HEK293 (cell line): ENCODE measurements around the gene FRAT2.

Source experiments
- BCL11B ChIP-seq: fragments of 450-650 bp; formaldehyde crosslinking; IDR thresholded peaks from 2 replicates; pipeline ENCODE4 v1.5.1; 2016; ENCODE audit warnings: low read depth, missing biosample characterization, missing genetic modification characterization
- FEZF1 ChIP-seq: fragments of 450-650 bp; formaldehyde crosslinking; IDR thresholded peaks from 2 replicates; pipeline ENCODE4 v1.5.1; 2016; ENCODE audit warnings: missing biosample characterization, missing genetic modification characterization
- KLF1 ChIP-seq: fragments of 450-650 bp; formaldehyde crosslinking; IDR thresholded peaks from 2 replicates; pipeline ENCODE4 v1.5.1; 2016; ENCODE audit warnings: missing biosample characterization, missing genetic modification characterization
- MYNN ChIP-seq: fragments of 450-650 bp; formaldehyde crosslinking; IDR thresholded peaks from 2 replicates; pipeline ENCODE4 v1.5.1; 2016; ENCODE audit warnings: missing biosample characterization, missing genetic modification characterization, borderline replicate concordance
- OVOL3 ChIP-seq: fragments of 450-650 bp; formaldehyde crosslinking; IDR thresholded peaks from 2 replicates; pipeline ENCODE4 v1.5.1; 2016; ENCODE audit warnings: missing biosample characterization, missing genetic modification characterization
- PRDM1 ChIP-seq: fragments of 450-650 bp; formaldehyde crosslinking; IDR thresholded peaks from 2 replicates; pipeline ENCODE4; 2016; ENCODE audit warnings: missing biosample characterization, missing genetic modification characterization
- REPIN1 ChIP-seq: fragments of 450-650 bp; formaldehyde crosslinking; IDR thresholded peaks from 2 replicates; pipeline ENCODE4 v1.5.1; 2017; ENCODE audit warnings: missing biosample characterization, missing genetic modification characterization, low read depth
- SALL2 ChIP-seq: fragments of 450-650 bp; formaldehyde crosslinking; IDR thresholded peaks from 2 replicates; pipeline ENCODE4 v1.5.0; 2017; ENCODE audit warnings: missing biosample characterization, mild to moderate bottlenecking, missing genetic modification characterization, borderline replicate concordance
- ZBTB10 ChIP-seq: fragments of 450-650 bp; formaldehyde crosslinking; IDR thresholded peaks from 2 replicates; pipeline ENCODE4 v1.5.1; 2016; ENCODE audit warnings: missing biosample characterization, missing genetic modification characterization
- ZBTB20 ChIP-seq: fragments of 450-650 bp; formaldehyde crosslinking; IDR thresholded peaks from 2 replicates; pipeline ENCODE4 v1.5.1; 2016; ENCODE audit warnings: missing biosample characterization, missing genetic modification characterization
- ZFP3 ChIP-seq: fragments of 450-650 bp; formaldehyde crosslinking; IDR thresholded peaks from 2 replicates; pipeline ENCODE4 v1.5.1; 2016; ENCODE audit warnings: low read depth, missing biosample characterization, missing genetic modification characterization
- ZIC2 ChIP-seq: fragments of 450-650 bp; formaldehyde crosslinking; IDR thresholded peaks from 2 replicates; pipeline ENCODE4 v1.5.1; 2016; ENCODE audit warnings: missing biosample characterization, missing genetic modification characterization
- ZNF10 ChIP-seq: fragments of 450-650 bp; formaldehyde crosslinking; IDR thresholded peaks from 2 replicates; pipeline ENCODE4 v1.5.1; 2017; ENCODE audit warnings: missing biosample characterization, missing genetic modification characterization
- ZNF132 ChIP-seq: fragments of 450-650 bp; formaldehyde crosslinking; IDR thresholded peaks from 2 replicates; pipeline ENCODE4 v1.5.1; 2017; ENCODE audit warnings: missing biosample characterization, missing genetic modification characterization, borderline replicate concordance
- ZNF23 ChIP-seq: fragments of 450-650 bp; formaldehyde crosslinking; IDR thresholded peaks from 2 replicates; pipeline ENCODE4 v1.5.1; 2016; ENCODE audit warnings: missing biosample characterization, missing genetic modification characterization, borderline replicate concordance
- ZNF274 ChIP-seq, 2 experiments: fragments of 200-500 bp in 1 of 2; fragments of 450-650 bp in 1 of 2; sonication (Bioruptor generic) in 1 of 2; formaldehyde crosslinking in 1 of 2; IDR thresholded peaks; 2 replicates each; pipeline versions ENCODE4 v1.5.1 to v1.6.1; 2014 to 2016; ENCODE audit warnings: borderline replicate concordance in 1 of 2, inconsistent platforms in 1 of 2, low read length in 1 of 2, missing biosample characterization in 1 of 2, missing genetic modification characterization in 1 of 2
- ZNF366 ChIP-seq: fragments of 450-650 bp; formaldehyde crosslinking; conservative IDR thresholded peaks from 2 replicates; pipeline ENCODE4 v1.5.1; 2016; ENCODE audit warnings: missing biosample characterization, missing genetic modification characterization
- ZNF433 ChIP-seq: fragments of 450-650 bp; formaldehyde crosslinking; IDR thresholded peaks from 2 replicates; pipeline ENCODE4 v1.5.1; 2016; ENCODE audit warnings: missing biosample characterization, missing genetic modification characterization, low read depth
- ZNF571 ChIP-seq: fragments of 450-650 bp; formaldehyde crosslinking; IDR thresholded peaks from 2 replicates; pipeline ENCODE4 v1.5.0; 2017; ENCODE audit warnings: missing biosample characterization, missing genetic modification characterization
- ZNF658 ChIP-seq: fragments of 450-650 bp; formaldehyde crosslinking; IDR thresholded peaks from 2 replicates; pipeline ENCODE4; 2016; ENCODE audit warnings: missing biosample characterization, missing genetic modification characterization
- ZNF664 ChIP-seq: fragments of 450-650 bp; formaldehyde crosslinking; IDR thresholded peaks from 2 replicates; pipeline ENCODE4 v1.5.1; 2016; ENCODE audit warnings: missing biosample characterization, missing genetic modification characterization
- ZNF707 ChIP-seq: fragments of 450-650 bp; formaldehyde crosslinking; IDR thresholded peaks from 2 replicates; pipeline ENCODE4 v1.5.1; 2016; ENCODE audit warnings: missing biosample characterization, missing genetic modification characterization
- ZSCAN18 ChIP-seq: fragments of 450-650 bp; formaldehyde crosslinking; IDR thresholded peaks from 2 replicates; pipeline ENCODE4 v1.5.1; 2016; ENCODE audit warnings: missing biosample characterization, missing genetic modification characterization
- ZSCAN23 ChIP-seq: fragments of 450-650 bp; formaldehyde crosslinking; IDR thresholded peaks from 2 replicates; pipeline ENCODE4 v1.5.1; 2016; ENCODE audit warnings: missing biosample characterization, missing genetic modification characterization
- ZXDB ChIP-seq: fragments of 450-650 bp; formaldehyde crosslinking; IDR thresholded peaks from 2 replicates; pipeline ENCODE4 v1.5.1; 2016; ENCODE audit warnings: missing biosample characterization, missing genetic modification characterization
- TF ChIP-seq, protein P1 (sequence below): fragments of 450-650 bp; formaldehyde crosslinking; IDR thresholded peaks from 2 replicates; pipeline ENCODE4 v1.5.1; 2016; ENCODE audit warnings: missing biosample characterization, missing genetic modification characterization
- TF ChIP-seq, protein P2 (sequence below): fragments of 450-650 bp; formaldehyde crosslinking; IDR thresholded peaks from 2 replicates; pipeline ENCODE4 v1.5.1; 2016; ENCODE audit warnings: missing biosample characterization, missing genetic modification characterization
- TF ChIP-seq, protein P3 (sequence below): fragments of 450-650 bp; formaldehyde crosslinking; optimal IDR thresholded peaks from 2 replicates; pipeline ENCODE3; 2016; ENCODE audit warnings: missing biosample characterization, mild to moderate bottlenecking, missing genetic modification characterization

Gene FRAT2

DNA sequence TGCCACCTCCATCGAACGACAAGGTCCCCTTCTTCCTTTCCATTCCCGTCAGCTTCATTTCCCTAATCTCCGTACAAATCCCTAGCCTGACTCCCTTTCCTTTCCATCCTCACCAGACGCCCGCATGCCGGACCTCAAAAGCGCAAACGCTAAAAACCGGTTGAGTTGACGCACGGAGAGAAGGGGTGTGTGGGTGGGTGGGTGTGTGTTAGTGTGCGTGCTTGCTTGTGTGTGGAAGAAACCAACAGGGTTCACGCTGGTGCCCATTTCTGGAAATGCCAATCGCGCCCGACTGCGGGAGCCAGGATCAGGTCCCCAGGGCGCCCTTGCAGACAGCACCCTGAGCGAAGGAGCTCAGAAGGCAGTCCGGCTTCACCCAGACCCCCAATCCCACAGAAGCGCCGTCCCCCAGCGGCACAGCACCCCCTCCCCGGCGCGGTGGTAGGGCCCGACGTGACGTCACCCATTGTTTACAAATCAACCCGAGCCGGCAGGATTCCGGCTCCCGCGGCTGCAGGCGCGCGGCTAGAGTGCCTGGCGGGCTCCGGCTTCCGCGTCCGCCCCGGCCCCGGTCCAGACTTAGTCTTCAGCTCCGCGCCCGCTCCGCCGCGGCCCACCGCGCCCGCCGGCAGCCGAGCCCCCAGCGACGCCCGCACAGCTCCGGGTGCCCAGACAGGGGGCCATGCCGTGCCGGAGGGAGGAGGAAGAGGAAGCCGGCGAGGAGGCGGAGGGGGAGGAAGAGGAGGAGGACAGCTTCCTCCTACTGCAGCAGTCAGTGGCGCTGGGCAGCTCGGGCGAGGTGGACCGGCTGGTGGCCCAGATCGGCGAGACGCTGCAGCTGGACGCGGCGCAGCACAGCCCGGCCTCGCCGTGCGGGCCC is 15.5 kb downstream of the FRAT2 start, which contains the start of gene FRAT1 (continued):
- no peak for TF ChIP-seq ZNF274 (IDR thresholded peaks at IDR 0.05; ENCODE audit: low read length)
- no peak for TF ChIP-seq ZNF274 (tag by site-specific recombination; IDR thresholded peaks at IDR 0.05; ENCODE audit: borderline replicate concordance)
- peak; percentile 78 for TF ChIP-seq ZIC2 (tag by site-specific recombination)
- 0 out of 2 replicates have a peak, but pooled peaks have one; percentile 34 for TF ChIP-seq SALL2
- TF ChIP-seq PRDM1 (tag by site-specific recombination) = no peak
- peak; percentile 41; the same call in 1 of the 2 replicates for TF ChIP-seq REPIN1
- TF ChIP-seq, protein P1, sequence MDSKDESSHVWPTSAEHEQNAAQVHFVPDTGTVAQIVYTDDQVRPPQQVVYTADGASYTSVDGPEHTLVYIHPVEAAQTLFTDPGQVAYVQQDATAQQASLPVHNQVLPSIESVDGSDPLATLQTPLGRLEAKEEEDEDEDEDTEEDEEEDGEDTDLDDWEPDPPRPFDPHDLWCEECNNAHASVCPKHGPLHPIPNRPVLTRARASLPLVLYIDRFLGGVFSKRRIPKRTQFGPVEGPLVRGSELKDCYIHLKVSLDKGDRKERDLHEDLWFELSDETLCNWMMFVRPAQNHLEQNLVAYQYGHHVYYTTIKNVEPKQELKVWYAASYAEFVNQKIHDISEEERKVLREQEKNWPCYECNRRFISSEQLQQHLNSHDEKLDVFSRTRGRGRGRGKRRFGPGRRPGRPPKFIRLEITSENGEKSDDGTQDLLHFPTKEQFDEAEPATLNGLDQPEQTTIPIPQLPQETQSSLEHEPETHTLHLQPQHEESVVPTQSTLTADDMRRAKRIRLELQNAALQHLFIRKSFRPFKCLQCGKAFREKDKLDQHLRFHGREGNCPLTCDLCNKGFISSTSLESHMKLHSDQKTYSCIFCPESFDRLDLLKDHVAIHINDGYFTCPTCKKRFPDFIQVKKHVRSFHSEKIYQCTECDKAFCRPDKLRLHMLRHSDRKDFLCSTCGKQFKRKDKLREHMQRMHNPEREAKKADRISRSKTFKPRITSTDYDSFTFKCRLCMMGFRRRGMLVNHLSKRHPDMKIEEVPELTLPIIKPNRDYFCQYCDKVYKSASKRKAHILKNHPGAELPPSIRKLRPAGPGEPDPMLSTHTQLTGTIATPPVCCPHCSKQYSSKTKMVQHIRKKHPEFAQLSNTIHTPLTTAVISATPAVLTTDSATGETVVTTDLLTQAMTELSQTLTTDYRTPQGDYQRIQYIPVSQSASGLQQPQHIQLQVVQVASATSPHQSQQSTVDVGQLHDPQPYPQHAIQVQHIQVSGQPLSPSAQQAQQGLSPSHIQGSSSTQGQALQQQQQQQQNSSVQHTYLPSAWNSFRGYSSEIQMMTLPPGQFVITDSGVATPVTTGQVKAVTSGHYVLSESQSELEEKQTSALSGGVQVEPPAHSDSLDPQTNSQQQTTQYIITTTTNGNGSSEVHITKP (tag by site-specific recombination) = peak; percentile 100
- TF ChIP-seq ZFP3 (tag by site-specific recombination) = no peak
- TF ChIP-seq ZNF10 (tag by site-specific recombination) = 0 out of 2 replicates have a peak, but pooled peaks have one; percentile 47
- no peak for TF ChIP-seq MYNN (tag by site-specific recombination)
- TF ChIP-seq ZNF707 (tag by site-specific recombination) = no peak
- TF ChIP-seq ZNF571 (tag by site-specific recombination) = no peak
- TF ChIP-seq ZNF664 = 0 out of 2 replicates have a peak, but pooled peaks have one; percentile 19
- TF ChIP-seq ZNF658 = no peak
- peak; percentile 72 for TF ChIP-seq KLF1 (tag by site-specific recombination)
- peak; percentile 83; the same call in 1 of the 2 replicates for TF ChIP-seq ZSCAN23 (tag by site-specific recombination)
- TF ChIP-seq, protein P2, sequence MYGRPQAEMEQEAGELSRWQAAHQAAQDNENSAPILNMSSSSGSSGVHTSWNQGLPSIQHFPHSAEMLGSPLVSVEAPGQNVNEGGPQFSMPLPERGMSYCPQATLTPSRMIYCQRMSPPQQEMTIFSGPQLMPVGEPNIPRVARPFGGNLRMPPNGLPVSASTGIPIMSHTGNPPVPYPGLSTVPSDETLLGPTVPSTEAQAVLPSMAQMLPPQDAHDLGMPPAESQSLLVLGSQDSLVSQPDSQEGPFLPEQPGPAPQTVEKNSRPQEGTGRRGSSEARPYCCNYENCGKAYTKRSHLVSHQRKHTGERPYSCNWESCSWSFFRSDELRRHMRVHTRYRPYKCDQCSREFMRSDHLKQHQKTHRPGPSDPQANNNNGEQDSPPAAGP (tag by site-specific recombination) = peak; percentile 97
- peak; percentile 76 for TF ChIP-seq ZNF366 (tag by site-specific recombination)
- TF ChIP-seq, protein P3, sequence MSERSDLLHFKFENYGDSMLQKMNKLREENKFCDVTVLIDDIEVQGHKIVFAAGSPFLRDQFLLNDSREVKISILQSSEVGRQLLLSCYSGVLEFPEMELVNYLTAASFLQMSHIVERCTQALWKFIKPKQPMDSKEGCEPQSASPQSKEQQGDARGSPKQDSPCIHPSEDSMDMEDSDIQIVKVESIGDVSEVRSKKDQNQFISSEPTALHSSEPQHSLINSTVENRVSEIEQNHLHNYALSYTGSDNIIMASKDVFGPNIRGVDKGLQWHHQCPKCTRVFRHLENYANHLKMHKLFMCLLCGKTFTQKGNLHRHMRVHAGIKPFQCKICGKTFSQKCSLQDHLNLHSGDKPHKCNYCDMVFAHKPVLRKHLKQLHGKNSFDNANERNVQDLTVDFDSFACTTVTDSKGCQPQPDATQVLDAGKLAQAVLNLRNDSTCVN (tag by site-specific recombination) = peak; percentile 84
- TF ChIP-seq ZNF132 (tag by site-specific recombination) = no peak
- TF ChIP-seq ZSCAN18 (tag by site-specific recombination) = peak; percentile 58; the same call in 1 of the 2 replicates
- TF ChIP-seq ZBTB10 (tag by site-specific recombination) = 0 out of 2 replicates have a peak, but pooled peaks have one; percentile 41
- TF ChIP-seq OVOL3 (tag by site-specific recombination) = peak; percentile 18; the same call in 1 of the 2 replicates
- peak; percentile 91; the same call in 1 of the 2 replicates for TF ChIP-seq ZXDB (tag by site-specific recombination)
- peak; percentile 61 for TF ChIP-seq FEZF1 (tag by site-specific recombination)
- TF ChIP-seq ZNF433 (tag by site-specific recombination) = no peak
- TF ChIP-seq BCL11B (tag by site-specific recombination) = no peak
- TF ChIP-seq ZNF23 (tag by site-specific recombination) = no peak
- TF ChIP-seq ZBTB20 (tag by site-specific recombination) = peak; percentile 26; the same call in 1 of the 2 replicates
